GM18861 (cell line): ENCODE data around the gene UBE2D2.

Source experiments
- ATAC-seq: cut with Tn5 transposase; IDR thresholded peaks from one replicate; pipeline ENCODE4 v1.9.1; 2021; ENCODE audit not compliant: unreplicated experiment

UBE2D2 gene

GRCh38 chr5:139646912-139647505, 85.9 kb downstream of the UBE2D2 start:
- ATAC-seq = no peak

- no peak for ATAC-seq
Observed at GRCh38 chr5:139647506-139648204, 86.5 kb downstream of the UBE2D2 start.

GRCh38 chr5:139648205-139649081, 87.3 kb downstream of the UBE2D2 start, which contains the start of gene CXXC5:
TSS of gene CXXC5 (plus strand) at chr5:139648349. CDS start at chr5:139680524, 32,175 bp downstream.
- no peak for ATAC-seq

- no peak for ATAC-seq
Observed at GRCh38 chr5:139649082-139649991, 88.2 kb downstream of the UBE2D2 start.

GRCh38 chr5:139650031-139650688, 89.0 kb downstream of the UBE2D2 start:
- no peak for ATAC-seq

- no peak for ATAC-seq
Observed at GRCh38 chr5:139650689-139651042, 89.5 kb downstream of the UBE2D2 start.

- ATAC-seq = no peak
Observed at GRCh38 chr5:139651043-139651834, 90.1 kb downstream of the UBE2D2 start.

- peak; percentile 39 for ATAC-seq
Observed at GRCh38 chr5:139651853-139652787, 91.0 kb downstream of the UBE2D2 start.

GRCh38 chr5:139652788-139653241, 91.7 kb downstream of the UBE2D2 start:
- ATAC-seq = peak; percentile 32

GRCh38 chr5:139653616-139654015, 92.5 kb downstream of the UBE2D2 start:
- ATAC-seq = no peak

- ATAC-seq = no peak
Observed at GRCh38 chr5:139654464-139654863, 93.3 kb downstream of the UBE2D2 start.

GRCh38 chr5:139654871-139655491, 93.8 kb downstream of the UBE2D2 start:
- ATAC-seq = no peak

GRCh38 chr5:139655727-139656271, 94.7 kb downstream of the UBE2D2 start:
- no peak for ATAC-seq

- ATAC-seq = no peak
Observed at GRCh38 chr5:139657363-139658321, 96.5 kb downstream of the UBE2D2 start.

- ATAC-seq = no peak
Observed at GRCh38 chr5:139658501-139658927, 97.4 kb downstream of the UBE2D2 start.

GRCh38 chr5:139658928-139659667, 98.0 kb downstream of the UBE2D2 start:
- no peak for ATAC-seq
